ENCODE measurements around the gene RTBDN. TPM values are rescaled to one million over a fixed set of nuclear protein-coding genes. Genes with fewer than 3 reads are reported as not detected.

RTBDN gene
- polyA plus RNA-seq, 1 of the 3 experiments (the other 2 are of a cell fraction) = 0.72 TPM

DNA sequence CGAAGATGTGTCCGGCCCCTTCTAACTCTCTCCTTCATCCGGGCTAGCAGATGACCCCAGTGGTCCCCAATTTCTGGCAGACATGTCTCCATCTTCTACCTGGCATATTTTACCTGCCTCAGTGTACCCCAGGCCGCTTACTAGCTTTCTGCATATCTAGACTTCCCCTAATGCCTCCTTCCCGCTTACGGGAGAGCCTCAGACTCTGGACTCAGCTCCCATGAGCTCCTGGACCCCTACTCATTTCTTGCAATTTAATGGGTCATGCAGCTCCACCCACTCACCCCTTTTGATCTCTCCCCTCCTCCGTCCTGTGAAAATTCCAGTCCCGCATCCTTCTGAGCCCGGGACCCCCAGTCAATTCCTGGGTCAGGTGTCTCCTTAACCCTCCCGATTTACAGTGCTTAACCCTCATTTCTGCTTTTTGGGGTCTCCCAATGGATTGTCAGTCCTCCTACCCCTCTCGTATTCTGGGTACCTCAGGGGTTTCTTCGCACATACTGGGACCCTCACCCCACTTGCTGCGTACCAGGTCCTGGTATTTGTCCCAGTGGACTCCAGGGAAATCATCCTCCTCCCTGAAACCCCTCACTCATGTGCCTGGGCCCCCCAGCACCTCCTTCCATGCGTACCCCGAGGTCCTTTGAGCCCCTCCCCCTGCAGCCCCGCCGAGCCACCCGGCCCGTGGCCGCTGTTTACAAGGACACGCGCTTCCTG is 43.6 kb downstream of the RTBDN start:
- ChIA-PET POLR2A (interaction anchor here (0.9 to 4.4 kb wide), 16 partner anchors 8 to 373 kb away, joined by 3 to 88 read pairs (median 5); partner anchors contain the start of genes GCDH, GET3, PRDX2 and RNASEH2A), CTCF (interaction anchor here (1.2 to 17.1 kb wide), 5 partner anchors 11 to 56 kb away, joined by 3 to 447 read pairs (median 10); partner anchors contain the start of genes HOOK2, PRDX2 and THSD8)
- peak overlapping the region; percentile 95 for H3K9ac ChIP-seq
- H4K20me1 ChIP-seq (ENCODE audit: insufficient read depth) = peaks cover 17% of the 10 kb centered on the region
- H3K36me3 ChIP-seq (replicated peaks in 1 of 2; ENCODE audit: control insufficient read depth in 1 of 2, insufficient read depth in 2 of 2, low read length in 1 of 2) = peaks cover 0 to 6% of the 10 kb centered on the region in 2 experiments
- H3K79me2 ChIP-seq (ENCODE audit: insufficient read depth) = peaks cover 20% of the 10 kb centered on the region
- no peaks in the 10 kb centered on the region for H3K9me3 ChIP-seq
- no peaks in the 10 kb centered on the region for H3K9me2 ChIP-seq
- peak overlapping the region; percentile 96 to 97 for H3K27ac ChIP-seq (ENCODE audit: low read depth in 2 of 2, low read length in 1 of 2)
- peaks cover 51% of the 10 kb centered on the region for H3F3A ChIP-seq (replicated peaks; ENCODE audit: insufficient read depth)
- H2AFZ ChIP-seq (ENCODE audit: low read depth) = no peak overlapping the region; the same call in 1 of the 2 replicates
- H3K4me1 ChIP-seq (ENCODE audit: control insufficient read depth in 1 of 2, insufficient read depth in 2 of 2, low read depth in 1 of 2, low read length in 1 of 2) = peaks cover 34 to 46% of the 10 kb centered on the region in 2 experiments
- peak overlapping the region; percentile 88 for H3K4me2 ChIP-seq
- WGBS (ENCODE audit: low lambda C conversion rate) = 26% methylated on average over 19 of the region's 22 CpGs
- no peak for TF ChIP-seq ELF1 (IDR thresholded peaks at IDR 0.05)
- TF ChIP-seq, protein P1, sequence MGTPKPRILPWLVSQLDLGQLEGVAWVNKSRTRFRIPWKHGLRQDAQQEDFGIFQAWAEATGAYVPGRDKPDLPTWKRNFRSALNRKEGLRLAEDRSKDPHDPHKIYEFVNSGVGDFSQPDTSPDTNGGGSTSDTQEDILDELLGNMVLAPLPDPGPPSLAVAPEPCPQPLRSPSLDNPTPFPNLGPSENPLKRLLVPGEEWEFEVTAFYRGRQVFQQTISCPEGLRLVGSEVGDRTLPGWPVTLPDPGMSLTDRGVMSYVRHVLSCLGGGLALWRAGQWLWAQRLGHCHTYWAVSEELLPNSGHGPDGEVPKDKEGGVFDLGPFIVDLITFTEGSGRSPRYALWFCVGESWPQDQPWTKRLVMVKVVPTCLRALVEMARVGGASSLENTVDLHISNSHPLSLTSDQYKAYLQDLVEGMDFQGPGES (IDR thresholded peaks at IDR 0.05; ENCODE audit: low read depth, low read length) = no peak
- peak overlapping the region; percentile 55 to 80 for H3K4me3 ChIP-seq (ENCODE audit: low read depth in 2 of 2, low read length in 1 of 2)
- no peak for DNase-seq
- no peaks in the 10 kb centered on the region for H3K27me3 ChIP-seq (ENCODE audit: insufficient read depth)

DNA sequence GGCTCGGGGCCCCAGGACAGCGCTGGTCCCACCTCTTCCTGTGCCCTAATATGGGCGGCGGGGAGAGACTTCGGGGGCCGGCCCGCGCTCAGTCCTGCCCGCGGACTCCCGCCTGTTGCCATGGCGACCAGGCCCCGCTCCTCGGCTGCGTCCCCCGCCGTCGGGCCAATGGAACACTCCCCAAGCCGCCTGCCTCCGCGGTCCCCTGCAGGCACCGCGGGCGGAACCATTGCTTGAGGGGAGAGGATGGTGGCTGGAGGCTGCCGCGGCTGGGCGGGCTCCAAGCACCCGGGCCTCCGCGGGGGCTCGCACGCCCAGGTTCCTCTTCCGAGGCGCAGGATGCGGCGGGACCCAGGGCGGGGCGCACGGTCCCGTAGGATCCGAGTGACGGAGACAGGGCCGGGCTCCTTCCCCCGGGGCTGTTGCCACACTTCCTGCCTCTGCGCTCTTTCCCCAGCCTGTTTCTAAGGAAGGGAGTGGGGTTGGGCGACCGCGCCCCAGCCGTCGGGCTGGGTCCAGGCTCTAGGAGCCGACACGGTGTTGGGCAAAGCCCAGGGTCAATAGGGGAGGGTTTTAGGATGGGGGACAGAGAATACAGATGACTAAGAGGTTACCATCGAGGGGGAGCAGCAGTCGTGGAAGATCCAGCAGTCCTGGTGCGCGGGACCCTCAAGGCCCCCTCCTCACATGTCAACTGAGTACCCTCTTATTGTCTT is 44.3 kb downstream of the RTBDN start:
- POLR2A ChIA-PET = interaction anchor here (1.1 to 4.4 kb wide), 4 partner anchors 12 to 38 kb away, joined by 3 to 88 read pairs (median 5); no protein-coding TSS in a partner anchor
- H3K4me2 ChIP-seq = peak overlapping the region; percentile 88
- CTCF ChIA-PET = interaction anchor here (1.1 to 17.1 kb wide), 6 partner anchors 12 to 57 kb away, joined by 3 to 447 read pairs (median 30); partner anchors contain the start of gene HOOK2
- H3K4me3 ChIP-seq (ENCODE audit: low read depth in 2 of 2, low read length in 1 of 2) = peak overlapping the region; percentile 55 to 80
- peaks cover 17% of the 10 kb centered on the region for H4K20me1 ChIP-seq (ENCODE audit: insufficient read depth)
- H3K79me2 ChIP-seq (ENCODE audit: insufficient read depth) = peaks cover 20% of the 10 kb centered on the region
- peak; percentile 92 for DNase-seq
- H2AFZ ChIP-seq (ENCODE audit: low read depth) = peak overlapping the region; percentile 63; the same call in 1 of the 2 replicates
- TF ChIP-seq GATA2 (CRISPR knock-in tag; IDR thresholded peaks at IDR 0.05) = no peak
- TF ChIP-seq, protein P2, sequence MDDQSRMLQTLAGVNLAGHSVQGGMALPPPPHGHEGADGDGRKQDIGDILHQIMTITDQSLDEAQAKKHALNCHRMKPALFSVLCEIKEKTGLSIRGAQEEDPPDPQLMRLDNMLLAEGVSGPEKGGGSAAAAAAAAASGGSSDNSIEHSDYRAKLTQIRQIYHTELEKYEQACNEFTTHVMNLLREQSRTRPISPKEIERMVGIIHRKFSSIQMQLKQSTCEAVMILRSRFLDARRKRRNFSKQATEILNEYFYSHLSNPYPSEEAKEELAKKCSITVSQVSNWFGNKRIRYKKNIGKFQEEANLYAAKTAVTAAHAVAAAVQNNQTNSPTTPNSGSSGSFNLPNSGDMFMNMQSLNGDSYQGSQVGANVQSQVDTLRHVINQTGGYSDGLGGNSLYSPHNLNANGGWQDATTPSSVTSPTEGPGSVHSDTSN (IDR thresholded peaks at IDR 0.05) = no peak
- TF ChIP-seq, protein P3, sequence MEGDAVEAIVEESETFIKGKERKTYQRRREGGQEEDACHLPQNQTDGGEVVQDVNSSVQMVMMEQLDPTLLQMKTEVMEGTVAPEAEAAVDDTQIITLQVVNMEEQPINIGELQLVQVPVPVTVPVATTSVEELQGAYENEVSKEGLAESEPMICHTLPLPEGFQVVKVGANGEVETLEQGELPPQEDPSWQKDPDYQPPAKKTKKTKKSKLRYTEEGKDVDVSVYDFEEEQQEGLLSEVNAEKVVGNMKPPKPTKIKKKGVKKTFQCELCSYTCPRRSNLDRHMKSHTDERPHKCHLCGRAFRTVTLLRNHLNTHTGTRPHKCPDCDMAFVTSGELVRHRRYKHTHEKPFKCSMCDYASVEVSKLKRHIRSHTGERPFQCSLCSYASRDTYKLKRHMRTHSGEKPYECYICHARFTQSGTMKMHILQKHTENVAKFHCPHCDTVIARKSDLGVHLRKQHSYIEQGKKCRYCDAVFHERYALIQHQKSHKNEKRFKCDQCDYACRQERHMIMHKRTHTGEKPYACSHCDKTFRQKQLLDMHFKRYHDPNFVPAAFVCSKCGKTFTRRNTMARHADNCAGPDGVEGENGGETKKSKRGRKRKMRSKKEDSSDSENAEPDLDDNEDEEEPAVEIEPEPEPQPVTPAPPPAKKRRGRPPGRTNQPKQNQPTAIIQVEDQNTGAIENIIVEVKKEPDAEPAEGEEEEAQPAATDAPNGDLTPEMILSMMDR (IDR thresholded peaks at IDR 0.05) = no peak
- 0 out of 2 replicates have a peak, but pooled peaks have one; percentile 11 for TF ChIP-seq SIN3A (IDR thresholded peaks at IDR 0.05; ENCODE audit: borderline replicate concordance, low read depth, low read length)
- no peak for TF ChIP-seq NRF1 (IDR thresholded peaks at IDR 0.05; ENCODE audit: low read depth, low read length)
- TF ChIP-seq, protein P4, sequence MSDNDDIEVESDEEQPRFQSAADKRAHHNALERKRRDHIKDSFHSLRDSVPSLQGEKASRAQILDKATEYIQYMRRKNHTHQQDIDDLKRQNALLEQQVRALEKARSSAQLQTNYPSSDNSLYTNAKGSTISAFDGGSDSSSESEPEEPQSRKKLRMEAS (IDR thresholded peaks at IDR 0.05; ENCODE audit: low read depth) = 0 out of 2 replicates have a peak, but pooled peaks have one; percentile 53
- TF ChIP-seq FOXJ3 (CRISPR knock-in tag; IDR thresholded peaks at IDR 0.05) = no peak
- TF ChIP-seq GABPA (IDR thresholded peaks at IDR 0.05; ENCODE audit: low read depth) = peak; percentile 38; the same call in 1 of the 2 replicates
- peak; percentile 17; the same call in 1 of the 2 replicates for TF ChIP-seq TAF1 (IDR thresholded peaks at IDR 0.05; ENCODE audit: borderline replicate concordance, low read depth, low read length)
- TF ChIP-seq POLR2AphosphoS5 (IDR thresholded peaks at IDR 0.05; ENCODE audit: low read depth, low read length) = peak; percentile 51; the same call in 1 of the 2 replicates
- peak; percentile 60 for TF ChIP-seq MXI1 (IDR thresholded peaks at IDR 0.05; ENCODE audit: low read depth, low read length)
- TF ChIP-seq, protein P5, sequence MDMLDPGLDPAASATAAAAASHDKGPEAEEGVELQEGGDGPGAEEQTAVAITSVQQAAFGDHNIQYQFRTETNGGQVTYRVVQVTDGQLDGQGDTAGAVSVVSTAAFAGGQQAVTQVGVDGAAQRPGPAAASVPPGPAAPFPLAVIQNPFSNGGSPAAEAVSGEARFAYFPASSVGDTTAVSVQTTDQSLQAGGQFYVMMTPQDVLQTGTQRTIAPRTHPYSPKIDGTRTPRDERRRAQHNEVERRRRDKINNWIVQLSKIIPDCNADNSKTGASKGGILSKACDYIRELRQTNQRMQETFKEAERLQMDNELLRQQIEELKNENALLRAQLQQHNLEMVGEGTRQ (IDR thresholded peaks at IDR 0.05; ENCODE audit: borderline replicate concordance, low read depth, low read length) = no peak
- no peak for TF ChIP-seq MEF2A (IDR thresholded peaks at IDR 0.05; ENCODE audit: borderline replicate concordance, low read depth)
- no peak for TF ChIP-seq TCF12 (IDR thresholded peaks at IDR 0.05)
- TF ChIP-seq YY1 (IDR thresholded peaks at IDR 0.05; ENCODE audit: low read depth) = 0 out of 2 replicates have a peak, but pooled peaks have one; percentile 38
- peaks cover 0 to 6% of the 10 kb centered on the region in 2 experiments for H3K36me3 ChIP-seq (replicated peaks in 1 of 2; ENCODE audit: control insufficient read depth in 1 of 2, insufficient read depth in 2 of 2, low read length in 1 of 2)
- H3K4me1 ChIP-seq (ENCODE audit: control insufficient read depth in 1 of 2, insufficient read depth in 2 of 2, low read depth in 1 of 2, low read length in 1 of 2) = peaks cover 38 to 53% of the 10 kb centered on the region in 2 experiments
- H3K9me3 ChIP-seq = no peaks in the 10 kb centered on the region
- H3F3A ChIP-seq (replicated peaks; ENCODE audit: insufficient read depth) = peaks cover 59% of the 10 kb centered on the region
- 3% methylated on average over 18 of the region's 56 CpGs for WGBS (ENCODE audit: low lambda C conversion rate)
- H3K9ac ChIP-seq = peak overlapping the region; percentile 95
- no peaks in the 10 kb centered on the region for H3K9me2 ChIP-seq
- no peaks in the 10 kb centered on the region for H3K27me3 ChIP-seq (ENCODE audit: insufficient read depth)
- peak overlapping the region; percentile 96 to 97 for H3K27ac ChIP-seq (ENCODE audit: low read depth in 2 of 2, low read length in 1 of 2)

Measured in SK-N-SH (cell line).